Measurements from ENCODE around the gene LONP2. TPM values are rescaled to one million over a fixed set of nuclear protein-coding genes. Genes with fewer than 3 reads are reported as not detected.
"Not testable (repeated sequence)": the region's sequence is repeated elsewhere in the genome, so short reads cannot be mapped to it uniquely, and the experiment has no call there.

The LONP2 gene
- total RNA-seq, 1 experiment from 2014 or later: 46.8 TPM

DNA sequence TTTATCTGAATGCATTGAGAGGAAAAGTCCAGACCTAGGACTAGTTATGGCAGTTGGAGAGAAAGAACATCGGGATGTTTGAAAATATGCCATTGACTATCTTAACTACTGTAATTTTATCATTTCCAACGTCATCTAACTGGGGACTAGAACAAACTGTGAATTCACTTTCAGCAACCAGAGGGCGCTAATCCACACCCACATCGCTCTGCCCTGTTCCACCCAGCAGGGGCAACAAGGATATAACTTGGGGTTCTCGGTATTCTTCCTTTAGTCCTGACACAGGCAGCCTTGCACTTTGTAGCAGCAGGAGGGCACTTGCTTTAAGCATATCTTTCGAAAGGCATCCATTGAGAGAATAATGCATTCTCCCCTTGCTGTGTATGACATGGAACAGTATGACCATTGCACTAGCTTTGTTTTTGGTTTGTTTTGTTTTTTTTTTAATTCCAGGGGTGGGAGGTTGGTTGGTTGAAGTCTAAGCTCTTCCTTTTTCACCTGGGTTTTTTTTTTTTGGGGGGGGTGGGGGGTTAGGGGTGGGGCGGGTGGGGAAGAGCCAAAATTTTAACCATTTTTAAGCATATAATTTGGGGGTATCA is 109.6 kb downstream of the LONP2 start:
- Histone ChIP-seq H3K9me2 (ENCODE audit: insufficient read depth) (no peaks in the 10 kb centered on the region), H3K4me2 (ENCODE audit: low read length) (no peak overlapping the region), H3K4me3 (replicated peaks in 1 of 2; ENCODE audit: low read depth in 1 of 2, low read length in 2 of 2) (no peak overlapping the region), H3K9me3 (ENCODE audit: control insufficient read depth in 1 of 2, insufficient read depth in 1 of 2, low read depth in 1 of 2, low read length in 2 of 2) (no peaks in the 10 kb centered on the region), H4K20me1 (ENCODE audit: insufficient read depth) (peaks cover 6% of the 10 kb centered on the region; the same call in 1 of the 2 replicates), H2AFZ (ENCODE audit: low read depth, low read length, poor library complexity, severe bottlenecking) (no peak overlapping the region), H3K9ac (ENCODE audit: low read length) (no peak overlapping the region), H3K27me3 (ENCODE audit: insufficient read depth, low read length) (no peaks in the 10 kb centered on the region), H3K36me3 (ENCODE audit: control insufficient read depth in 1 of 2, insufficient read depth in 2 of 2, low read length in 2 of 2) (peaks cover 9 to 13% of the 10 kb centered on the region in 2 experiments; a peak in 3 of 4 replicates), H3K79me2 (ENCODE audit: insufficient read depth, low read length) (peaks cover 29% of the 10 kb centered on the region), H3K27ac (ENCODE audit: low read depth, low read length) (no peak overlapping the region), H3K4me1 (ENCODE audit: control insufficient read depth in 1 of 2, insufficient read depth in 2 of 2, low read length in 2 of 2) (no peaks in the 10 kb centered on the region; a peak in 1 of 4 replicates)
- intact Hi-C loops (cut with micrococcal nuclease): loop anchor here (1.0 kb wide), 3 partner anchors 173 to 270 kb away; no protein-coding TSS in a partner anchor
- ChIA-PET CTCF (interaction anchor here (0.6 to 5.4 kb wide), 9 partner anchors 8 to 1325 kb away, joined by 3 to 35 read pairs (median 4); no protein-coding TSS in a partner anchor), POLR2A (interaction anchor here (0.6 to 1.4 kb wide), 4 partner anchors 145 to 270 kb away, joined by 3 to 9 read pairs (median 3); no protein-coding TSS in a partner anchor), RAD21 (ENCODE audit: low non-redundant PET in 1 of 2, low total read pairs in 2 of 2, uncharacterized antibody in 2 of 2, unreplicated experiment in 2 of 2) (interaction anchor here (0.6 to 1.7 kb wide), 6 partner anchors 31 to 270 kb away, joined by 3 to 6 read pairs (median 5); no protein-coding TSS in a partner anchor)
- DNase-seq (ENCODE audit: low read depth, low spot score): peak; percentile 51
- BruUV-seq (replicated peaks): no TSS peak
- TF ChIP-seq CTCF (IDR thresholded peaks at IDR 0.05 in 2 of 3, conservative IDR thresholded peaks at IDR 0.05 in 1 of 3; ENCODE audit: borderline replicate concordance in 1 of 3, insufficient read depth in 1 of 3, low read depth in 2 of 3, low read length in 2 of 3) (peak; percentile 90 to 97 (median 92)), RAD21 (IDR thresholded peaks at IDR 0.05; ENCODE audit: low read depth) (peak; percentile 79), TCF7L2 (IDR thresholded peaks at IDR 0.05; ENCODE audit: borderline replicate concordance, extremely low read depth, insufficient read depth, insufficient read length) (no peak), ZNF274 (IDR thresholded peaks at IDR 0.05; ENCODE audit: low read depth, low read length) (no peak), CBX3 (IDR thresholded peaks at IDR 0.05; ENCODE audit: low read depth) (no peak)
- peak; percentile 92 for ATAC-seq

DNA sequence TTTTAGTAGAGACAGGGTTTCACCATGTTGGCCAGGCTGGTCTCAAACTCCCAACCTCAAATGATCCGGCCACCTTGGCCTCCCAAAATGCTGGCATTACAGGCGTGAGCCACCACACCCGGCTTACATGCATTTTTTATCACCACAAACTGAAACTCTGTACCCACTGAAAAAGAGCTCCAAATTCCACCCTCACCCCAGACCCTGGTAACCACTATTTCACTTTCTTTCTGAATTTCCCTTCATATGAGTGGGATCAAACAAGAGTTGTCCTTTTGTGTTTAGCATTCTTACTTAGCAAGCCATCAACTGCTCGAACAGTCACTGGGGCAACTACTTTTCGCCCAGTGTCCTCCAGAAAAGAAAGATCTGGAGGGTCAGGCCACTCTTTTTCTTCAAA is 110.3 kb downstream of the LONP2 start:
- ChIA-PET CTCF (interaction anchor here (0.6 to 5.4 kb wide), 10 partner anchors 9 to 276 kb away, joined by 3 to 35 read pairs (median 4); no protein-coding TSS in a partner anchor), RAD21 (ENCODE audit: low non-redundant PET in 1 of 2, low total read pairs in 2 of 2, uncharacterized antibody in 2 of 2, unreplicated experiment in 2 of 2) (interaction anchor here in 1 of 2 experiments (1.7 kb wide), 1 partner anchor 172 kb away, joined by 5 read pairs; no protein-coding TSS in a partner anchor)

More for the DNA sequence above, 110.3 kb downstream of the LONP2 start:
- H3K79me2 ChIP-seq (ENCODE audit: insufficient read depth, low read length): peaks cover 34% of the 10 kb centered on the region
- H3K27me3 ChIP-seq (ENCODE audit: insufficient read depth, low read length); DNase-seq (ENCODE audit: low read depth, low spot score); intact Hi-C loops (cut with micrococcal nuclease); BruUV-seq (replicated peaks); H3K9me2 ChIP-seq (ENCODE audit: insufficient read depth); H3K9me3 ChIP-seq (ENCODE audit: control insufficient read depth in 1 of 2, insufficient read depth in 1 of 2, low read depth in 1 of 2, low read length in 2 of 2); H3K4me2 ChIP-seq (ENCODE audit: low read length); ATAC-seq; H3K9ac ChIP-seq (ENCODE audit: low read length); H3K4me3 ChIP-seq (replicated peaks in 1 of 2; ENCODE audit: low read depth in 1 of 2, low read length in 2 of 2); H4K20me1 ChIP-seq (ENCODE audit: insufficient read depth); H3K27ac ChIP-seq (ENCODE audit: low read depth, low read length); H2AFZ ChIP-seq (ENCODE audit: low read depth, low read length, poor library complexity, severe bottlenecking); H3K4me1 ChIP-seq (ENCODE audit: control insufficient read depth in 1 of 2, insufficient read depth in 2 of 2, low read length in 2 of 2): not testable (repeated sequence)
- peaks cover 7 to 13% of the 10 kb centered on the region in 2 experiments; a peak in 3 of 4 replicates for H3K36me3 ChIP-seq (ENCODE audit: control insufficient read depth in 1 of 2, insufficient read depth in 2 of 2, low read length in 2 of 2)
- POLR2A ChIA-PET: interaction anchor here (1.4 kb wide), 1 partner anchor 269 kb away, joined by 3 read pairs; no protein-coding TSS in a partner anchor

All from HCT116 (cell line).